H1 (cell line): ENCODE results near the gene NSFL1C. TPM values are rescaled to one million over a fixed set of nuclear protein-coding genes. Genes with fewer than 3 reads are reported as not detected.

Experiments used
- CTBP2 ChIP-seq: IDR thresholded peaks from 2 replicates; pipeline ENCODE4 v1.7.0; 2011; ENCODE audit warnings: borderline replicate concordance, mild to moderate bottlenecking, moderate library complexity, mixed read lengths, low read length; ENCODE audit not compliant: insufficient read depth, insufficient read length
- FOSL1 ChIP-seq: IDR thresholded peaks from 2 replicates; pipeline ENCODE4 v1.6.1; 2011; ENCODE audit warnings: mild to moderate bottlenecking, low read depth, low read length, moderate library complexity; ENCODE audit not compliant: insufficient read depth
- KDM4A ChIP-seq: IDR thresholded peaks from one replicate; pipeline ENCODE4 v1.7.1; 2012; ENCODE audit warnings: low read depth, mild to moderate bottlenecking, moderate library complexity, low read length, inconsistent platforms; ENCODE audit not compliant: severe bottlenecking
- RBBP5 ChIP-seq: IDR thresholded peaks from 2 replicates; pipeline ENCODE4 v1.7.1; 2012; ENCODE audit warnings: low read depth, mild to moderate bottlenecking, inconsistent platforms, low read length, moderate library complexity, borderline replicate concordance
- polyA plus RNA-seq, 7 experiments: library from polyadenylated mRNA; depleted of rRNA in 3 of 7; stranded (reverse) in 5 of 7; unstranded in 2 of 7; fragments of >200 nt in 5 of 7; fragments of 200-250 nt in 2 of 7; gene quantifications; 1 replicate in 5 of 7; 2 replicates in 1 of 7; 4 replicates in 1 of 7; pipeline versions ENCODE4 v1.2.1 to v1.2.3, GENCODE V29; 2011 to 2013; ENCODE audit warnings: missing spikeins in 2 of 7, mixed read lengths in 2 of 7
- total RNA-seq: library from RNA; stranded (reverse); fragmentation: NEBNext Ultra II Directional; extraction: Animal tissue kit (Norgen Biotek cat#: 25700); gene quantifications from 2 replicates; pipeline ENCODE4 v1.2.1, GENCODE V29; 2021

Gene NSFL1C
- total and polyA plus RNA-seq, 2 of the 8 experiments (the other 6 are each of a cell fraction or from before 2014, with no cell fraction given) = 21.6 to 98.0 TPM

DNA sequence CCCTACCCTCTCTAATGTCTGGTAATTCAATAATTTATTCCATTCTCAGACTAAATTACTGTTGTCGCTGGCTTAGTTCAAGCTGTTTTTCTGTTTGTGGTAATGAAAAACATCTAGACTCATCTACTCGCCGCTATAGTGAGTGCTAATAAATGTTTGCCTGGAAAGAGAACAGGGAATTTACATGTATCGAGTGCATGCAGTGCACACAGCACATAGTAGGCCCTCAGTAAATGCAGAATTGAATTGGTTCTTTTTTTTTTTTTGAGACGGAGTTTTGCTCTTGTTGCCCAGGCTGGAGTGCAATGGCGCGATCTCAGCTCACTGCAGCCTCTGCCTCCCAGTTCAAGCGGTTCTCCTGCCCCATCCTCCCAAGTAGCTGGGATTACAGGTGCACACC, 7.7 kb upstream of the NSFL1C start (continued):
- TF ChIP-seq FOSL1 = no peak
- TF ChIP-seq RBBP5 = no peak
- no peak for TF ChIP-seq CTBP2
- TF ChIP-seq KDM4A = no peak
